Measurements from ENCODE around the gene ZNF154. TPM values are rescaled to one million over a fixed set of nuclear protein-coding genes. Genes with fewer than 3 reads are reported as not detected.

The ZNF154 gene
- total RNA-seq, 1 experiment from 2014 or later: 18.7 TPM

DNA sequence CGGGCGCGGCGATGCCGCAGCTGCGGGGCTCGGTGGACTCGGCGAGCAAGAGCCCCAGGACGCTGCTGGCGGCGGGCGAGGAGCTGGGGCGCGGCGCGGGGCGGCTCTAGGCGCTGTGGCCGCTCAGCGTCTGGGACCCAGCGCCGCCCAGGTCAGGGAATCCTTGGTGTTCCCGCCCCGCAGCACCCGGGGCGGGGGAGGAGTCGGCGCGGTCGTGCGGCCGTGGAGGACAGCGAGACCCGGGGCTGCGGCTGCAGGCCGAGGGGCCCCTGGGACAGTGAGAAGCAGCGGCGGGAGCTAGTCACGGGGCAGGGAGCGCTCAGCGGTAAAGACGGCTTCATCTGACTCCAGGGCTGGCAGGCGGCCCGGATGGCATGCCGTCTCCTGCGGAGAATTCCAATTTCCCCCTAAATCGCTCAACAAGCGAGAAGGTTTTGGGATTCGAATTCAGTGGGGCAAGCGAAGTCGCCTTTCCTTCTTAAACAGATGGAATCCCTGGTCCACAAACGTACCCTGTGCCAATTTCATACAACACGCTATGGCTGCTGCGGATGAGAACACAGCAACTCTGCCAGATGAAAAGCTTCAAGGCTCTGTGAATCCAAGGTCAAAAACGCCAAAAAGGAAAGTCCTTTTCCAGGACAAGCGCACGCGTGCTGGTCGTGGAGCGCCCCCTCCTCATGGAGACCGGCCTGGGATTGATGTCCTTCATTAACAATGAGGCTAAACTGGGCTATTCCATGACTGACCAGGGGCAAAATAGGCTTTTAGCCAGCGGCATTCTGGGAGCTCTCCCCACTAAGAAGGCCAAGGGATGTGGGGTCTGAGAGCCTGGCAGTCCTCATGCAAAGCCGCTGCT lies 44.5 kb downstream of the ZNF154 start:
- H2AFZ ChIP-seq (ENCODE audit: low read length): peak overlapping the region; percentile 24
- peak overlapping the region; percentile 23 for H3K18ac ChIP-seq (ENCODE audit: insufficient read length, low read depth, low read length)
- no peaks in the 10 kb centered on the region for H3K79me1 ChIP-seq (ENCODE audit: insufficient read depth, low read depth, low read length, poor library complexity, severe bottlenecking)
- no peak overlapping the region for H3K9ac ChIP-seq (ENCODE audit: extremely low read depth, insufficient read length, low read length)
- H3K4me1 ChIP-seq (ENCODE audit: insufficient read depth, low read length): peaks cover 3% of the 10 kb centered on the region; the same call in 1 of the 2 replicates
- TF ChIP-seq, protein P1, sequence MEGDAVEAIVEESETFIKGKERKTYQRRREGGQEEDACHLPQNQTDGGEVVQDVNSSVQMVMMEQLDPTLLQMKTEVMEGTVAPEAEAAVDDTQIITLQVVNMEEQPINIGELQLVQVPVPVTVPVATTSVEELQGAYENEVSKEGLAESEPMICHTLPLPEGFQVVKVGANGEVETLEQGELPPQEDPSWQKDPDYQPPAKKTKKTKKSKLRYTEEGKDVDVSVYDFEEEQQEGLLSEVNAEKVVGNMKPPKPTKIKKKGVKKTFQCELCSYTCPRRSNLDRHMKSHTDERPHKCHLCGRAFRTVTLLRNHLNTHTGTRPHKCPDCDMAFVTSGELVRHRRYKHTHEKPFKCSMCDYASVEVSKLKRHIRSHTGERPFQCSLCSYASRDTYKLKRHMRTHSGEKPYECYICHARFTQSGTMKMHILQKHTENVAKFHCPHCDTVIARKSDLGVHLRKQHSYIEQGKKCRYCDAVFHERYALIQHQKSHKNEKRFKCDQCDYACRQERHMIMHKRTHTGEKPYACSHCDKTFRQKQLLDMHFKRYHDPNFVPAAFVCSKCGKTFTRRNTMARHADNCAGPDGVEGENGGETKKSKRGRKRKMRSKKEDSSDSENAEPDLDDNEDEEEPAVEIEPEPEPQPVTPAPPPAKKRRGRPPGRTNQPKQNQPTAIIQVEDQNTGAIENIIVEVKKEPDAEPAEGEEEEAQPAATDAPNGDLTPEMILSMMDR (conservative IDR thresholded peaks at IDR 0.05): no peak
- no peak overlapping the region for H4K91ac ChIP-seq (ENCODE audit: insufficient read length, low read depth, low read length)
- no peaks in the 10 kb centered on the region for H4K20me1 ChIP-seq (ENCODE audit: control insufficient read depth, insufficient read depth, insufficient read length)
- H3K79me2 ChIP-seq (ENCODE audit: insufficient read depth, low read length): no peaks in the 10 kb centered on the region
- no peak overlapping the region for H3T11ph ChIP-seq (ENCODE audit: low read length)
- H2BK5ac ChIP-seq (ENCODE audit: insufficient read length, low read length): no peak overlapping the region
- peaks cover 12 to 13% of the 10 kb centered on the region in 2 experiments for H3K4me1 Mint-ChIP-seq
- H4K5ac ChIP-seq (ENCODE audit: insufficient read length, low read depth, low read length): no peak overlapping the region
- H3K23ac ChIP-seq (ENCODE audit: insufficient read length, low read depth, low read length): no peak overlapping the region
- H3K14ac ChIP-seq (ENCODE audit: insufficient read depth, low read length): peak overlapping the region; percentile 37; the same call in 1 of the 2 replicates
- peak; percentile 67 for DNase-seq
- H2BK15ac ChIP-seq (ENCODE audit: low read depth, low read length): no peak overlapping the region
- peak overlapping the region; percentile 72 to 85 for H3K4me3 Mint-ChIP-seq
- peak overlapping the region in 1 of 3 experiments; percentile 57; a peak in 1 of 7 replicates for H3K27ac Mint-ChIP-seq
- no peak overlapping the region for H2BK12ac ChIP-seq (ENCODE audit: insufficient read length, low read depth, low read length)
- no peak overlapping the region for H3K56ac ChIP-seq (ENCODE audit: insufficient read length, low read depth, low read length)
- H2AK5ac ChIP-seq (ENCODE audit: insufficient read length, low read length): no peak overlapping the region
- no CpG with 5 or more reads among the region's 64 CpGs for WGBS (ENCODE audit: extremely low coverage, insufficient read length, low lambda C conversion rate)
- H2BK20ac ChIP-seq (ENCODE audit: low read depth, low read length, poor library complexity, severe bottlenecking): no peak overlapping the region
- peaks cover 8% of the 10 kb centered on the region for H3K23me2 ChIP-seq (ENCODE audit: insufficient read length, low read depth, low read length, poor library complexity, severe bottlenecking)
- no peaks in the 10 kb centered on the region for H3K27me3 ChIP-seq (ENCODE audit: insufficient read depth, low read length)
- H3K4me2 ChIP-seq (ENCODE audit: insufficient read depth, insufficient read length, low read length): peak overlapping the region; percentile 81
- H2BK120ac ChIP-seq (ENCODE audit: low read depth, low read length, poor library complexity, severe bottlenecking): no peak overlapping the region
- H3K36me3 Mint-ChIP-seq (ENCODE audit: insufficient read depth in 1 of 3, low read depth in 3 of 3): no peaks in the 10 kb centered on the region
- no peak overlapping the region for H3K27ac ChIP-seq (ENCODE audit: insufficient read length, low read depth, low read length)
- H4K8ac ChIP-seq (replicated peaks; ENCODE audit: insufficient read length, low read depth, low read length): no peak overlapping the region
- no peak overlapping the region for H3K4ac ChIP-seq (ENCODE audit: low read depth, low read length)
- peaks cover 43% of the 10 kb centered on the region for H3K27me3 Mint-ChIP-seq (ENCODE audit: low read depth)
- no peaks in the 10 kb centered on the region for H3K9me3 Mint-ChIP-seq
- no peaks in the 10 kb centered on the region for H3K9me3 ChIP-seq (ENCODE audit: control insufficient read depth, low read depth, low read length)
